ENCODE results near the gene ALDH6A1.

Gene ALDH6A1

GRCh38 chr14:74048281-74048680 is 36.0 kb downstream of the ALDH6A1 start:
- DNase-seq: no peak

GRCh38 chr14:74045522-74045921 is 38.7 kb downstream of the ALDH6A1 start:
- DNase-seq: no peak

- no peak for DNase-seq
Measured at GRCh38 chr14:74042296-74042695, 42.0 kb downstream of the ALDH6A1 start.

DNA sequence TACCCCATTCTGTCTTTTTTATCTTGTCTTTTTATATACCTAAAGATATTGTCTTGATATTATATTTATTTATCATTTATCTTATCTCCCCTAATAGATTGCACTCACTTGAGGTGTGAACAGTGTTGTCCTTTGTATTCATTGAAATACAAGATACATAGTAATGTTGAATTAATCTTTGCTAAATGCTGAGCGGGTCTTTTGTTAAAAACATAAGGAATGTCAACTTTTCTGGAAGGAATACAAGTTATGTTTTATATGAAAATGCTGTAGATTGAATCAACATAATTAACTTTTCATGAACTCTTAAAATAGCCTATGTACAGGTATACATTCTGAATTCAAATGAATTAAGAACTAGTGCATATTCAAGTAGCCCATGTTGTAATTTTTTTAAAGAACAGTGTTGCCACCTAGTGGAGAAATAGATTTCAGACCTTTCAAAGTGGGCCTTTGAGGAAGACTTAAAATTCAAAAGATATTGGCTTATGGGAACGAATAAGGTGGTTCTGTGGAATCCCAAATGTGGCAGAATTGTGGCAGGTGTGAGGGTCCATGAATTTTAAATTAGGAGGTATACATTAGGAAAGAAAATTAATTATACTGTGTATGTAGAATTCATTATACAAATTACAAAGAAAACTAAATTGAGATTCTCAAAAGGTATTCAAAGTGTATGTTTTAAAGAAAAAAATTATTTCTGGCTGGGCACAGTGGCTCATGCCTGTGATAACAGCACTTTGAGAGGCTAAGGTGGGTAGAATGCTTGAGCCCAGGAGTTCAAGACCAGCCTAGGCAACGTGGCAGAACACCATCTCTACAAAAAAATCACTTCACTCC is 46.0 kb downstream of the ALDH6A1 start:
- peak; percentile 4 for DNase-seq

GRCh38 chr14:74035556-74035955 is 48.7 kb downstream of the ALDH6A1 start:
- DNase-seq: no peak

- DNase-seq: no peak
Measured at GRCh38 chr14:74034572-74034971, 49.7 kb downstream of the ALDH6A1 start.

DNA sequence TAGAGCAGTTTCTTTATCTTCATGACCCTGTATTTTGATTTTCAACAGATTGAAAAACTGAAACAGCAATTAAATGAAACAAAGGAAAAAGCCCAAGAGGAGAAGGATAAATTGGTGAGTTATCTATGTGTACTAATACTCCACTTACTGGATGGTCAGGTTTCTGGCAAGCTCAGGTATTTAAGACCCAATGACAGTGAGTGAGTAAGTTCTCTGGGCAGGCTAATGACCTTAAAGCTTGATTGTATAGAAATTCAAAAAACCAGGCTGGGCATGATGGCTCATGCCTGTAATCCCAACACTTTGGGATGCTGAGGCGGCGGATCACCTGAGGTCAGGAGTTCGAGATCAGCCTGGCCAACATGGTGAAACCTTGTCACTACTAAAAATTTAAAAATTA is 55.1 kb downstream of the ALDH6A1 start:
- no peak for DNase-seq

GRCh38 chr14:74022346-74022745 is 61.9 kb downstream of the ALDH6A1 start:
- DNase-seq: no peak

DNA sequence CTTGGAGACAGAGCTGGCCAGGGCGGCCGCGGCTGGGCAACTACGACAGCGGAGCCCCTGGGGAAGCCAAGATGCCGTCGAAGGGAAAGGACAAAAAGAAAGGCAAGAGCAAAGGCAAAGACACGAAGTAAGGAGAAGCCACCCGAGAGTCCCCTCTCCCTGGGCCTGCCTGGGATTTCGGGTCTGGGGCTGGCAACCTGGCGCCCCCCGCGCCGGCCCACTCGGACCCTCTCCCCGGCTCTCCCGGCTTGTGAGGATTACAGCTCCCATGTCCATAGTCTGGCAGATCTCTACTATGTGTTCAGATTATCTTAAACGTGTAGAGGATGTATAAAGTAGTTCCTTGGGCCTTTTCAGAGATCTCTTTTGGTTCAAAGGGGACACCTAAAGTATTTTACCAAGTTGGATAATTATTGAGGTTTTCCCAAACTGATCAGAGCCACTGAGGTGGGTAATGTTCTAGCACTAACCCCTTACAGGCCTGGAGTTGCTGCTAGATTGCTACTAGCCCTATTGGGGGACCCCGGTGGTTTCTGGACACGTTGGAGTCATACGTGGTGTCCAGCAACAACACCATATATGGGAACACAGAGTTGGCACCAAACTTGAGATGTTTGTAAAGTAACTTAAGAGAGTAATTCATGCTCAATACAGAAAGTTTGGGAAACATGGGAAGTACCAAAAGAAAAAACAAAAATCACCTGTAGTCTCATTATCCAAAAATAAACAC is 64.7 kb downstream of the ALDH6A1 start:
- no peak for DNase-seq

DNA sequence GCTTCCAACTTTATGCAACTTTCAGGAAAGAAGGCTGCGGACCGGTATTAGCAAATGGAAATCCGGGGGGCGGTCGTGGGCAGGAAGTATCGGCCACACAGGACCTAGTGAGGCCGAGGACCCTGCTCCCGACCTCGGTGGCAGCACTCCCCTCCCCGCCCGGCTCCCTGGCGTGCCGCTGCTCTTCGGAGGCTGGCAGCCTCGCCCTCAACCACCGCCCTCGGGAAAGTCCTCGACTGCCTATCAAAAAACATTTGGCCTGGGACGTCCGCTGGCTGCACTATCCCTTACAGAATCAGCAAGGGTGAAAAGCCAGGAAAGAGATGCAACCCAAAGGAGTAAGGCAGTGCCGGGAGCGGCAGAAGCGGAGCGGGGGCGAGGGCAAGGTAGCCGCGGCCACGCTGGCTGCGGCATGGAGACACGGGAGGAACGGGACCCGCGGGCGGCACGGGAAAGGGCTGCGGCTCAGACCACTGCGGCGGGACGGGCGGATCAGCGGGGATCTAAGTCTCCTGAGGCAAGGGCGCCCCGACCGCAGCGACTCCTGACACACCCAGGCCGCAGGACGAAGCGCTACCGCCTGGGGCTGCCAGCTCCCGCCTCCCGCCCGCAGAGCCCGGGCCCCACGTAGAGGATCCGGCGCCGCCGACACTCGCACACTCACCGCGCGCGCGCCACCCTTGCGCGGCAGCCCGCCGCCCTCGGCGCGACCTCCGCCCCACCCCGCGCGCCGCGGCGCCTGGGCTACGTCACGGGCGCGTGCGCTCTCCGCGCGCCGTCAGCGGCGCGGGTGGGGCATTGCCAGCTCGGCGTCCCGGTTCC is 65.5 kb downstream of the ALDH6A1 start, which contains the start of the genes BBOF1 and ENTPD5:
BBOF1 (plus strand) TSS at position 764 of the 822 bp plus-strand sequence. CDS start 130 bp downstream, outside the sequence.
ENTPD5 (minus strand) TSS at position 703 of the 822 bp plus-strand sequence. CDS start 31,186 bp downstream, outside the sequence.
- DNase-seq: peak; percentile 90

GRCh38 chr14:74018174-74018585 is 66.1 kb downstream of the ALDH6A1 start:
- DNase-seq: no peak

- no peak for DNase-seq
Measured at GRCh38 chr14:74015963-74016362, 68.3 kb downstream of the ALDH6A1 start.

DNA sequence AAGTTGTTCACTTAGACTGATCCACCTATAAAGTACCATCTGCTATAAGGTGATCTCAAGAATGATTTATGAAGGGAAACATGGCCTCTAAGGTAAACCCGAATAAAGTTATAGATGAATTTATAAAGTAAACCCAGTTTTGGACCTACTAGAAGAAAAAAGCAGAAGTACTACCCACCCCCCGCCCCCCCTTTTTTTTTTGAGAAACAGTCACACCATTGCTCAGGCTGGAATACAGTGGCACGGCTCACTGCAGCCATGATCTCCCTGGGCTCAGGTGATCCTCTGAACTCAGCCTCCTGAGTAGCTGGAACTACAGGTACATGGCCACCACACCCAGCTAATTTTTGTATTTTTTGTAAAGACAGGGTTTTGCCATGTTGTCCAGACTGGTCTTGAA is 69.1 kb downstream of the ALDH6A1 start:
- DNase-seq: no peak

GRCh38 chr14:74014299-74014698 is 70.0 kb downstream of the ALDH6A1 start:
- no peak for DNase-seq

GRCh38 chr14:74008843-74009499 is 75.3 kb downstream of the ALDH6A1 start:
- DNase-seq: no peak

All from CD4-positive, alpha-beta T cell treated with Interleukin-6 for 4 hours (primary cell).